ENCODE measurements around the gene COG5. TPM values are rescaled to one million over a fixed set of nuclear protein-coding genes. Genes with fewer than 3 reads are reported as not detected.
A peak's percentile ranks its signal among the peaks of the same experiment; 100 is the strongest.

The COG5 gene
- total and polyA plus RNA-seq, 2 of the 4 experiments (the other 2 are of a cell fraction) = 18.5 to 27.4 TPM

- H2BK15ac ChIP-seq (ENCODE audit: low read depth, low read length) = no peak overlapping the region
- no peaks in the 10 kb centered on the region for H3K9me1 ChIP-seq (ENCODE audit: insufficient read depth, low read length)
- ATAC-seq (ENCODE audit: low read depth) (peak; percentile 38), DNase-seq (peak; percentile 78)
- dilution Hi-C loops (cut with HindIII; ENCODE audit: low sequenced_read_pairs, unreplicated experiment) (no loop called here), in situ Hi-C loops (cut with MboI; ENCODE audit: low sequenced_read_pairs) (no loop called here), intact Hi-C loops (cut with micrococcal nuclease) (no loop called here)
- no CpG with 5 or more reads among the region's 2 CpGs for WGBS, 2 experiments (ENCODE audit: extremely low coverage in 2 of 2, insufficient read length in 1 of 2)
- H3K27me3 ChIP-seq (ENCODE audit: control insufficient read depth, insufficient read depth, low read length) = no peaks in the 10 kb centered on the region
- H4K20me1 ChIP-seq (ENCODE audit: insufficient read depth, low read length) = no peaks in the 10 kb centered on the region
- no peak overlapping the region for H4K5ac ChIP-seq (ENCODE audit: low read depth, low read length)
- peak overlapping the region; percentile 67; the same call in 1 of the 2 replicates for H3K18ac ChIP-seq (ENCODE audit: low read depth, low read length)
- peak overlapping the region; percentile 84; the same call in 1 of the 2 replicates for H3K4me2 ChIP-seq (ENCODE audit: low read depth, low read length)
- no peak overlapping the region for H2BK120ac ChIP-seq (ENCODE audit: low read depth, low read length)
- H3K4me3 ChIP-seq (ENCODE audit: insufficient read depth, low read depth, low read length) = no peak overlapping the region
- H3K27ac ChIP-seq (ENCODE audit: insufficient read depth, low read length) = no peak overlapping the region
- H3K14ac ChIP-seq (replicated peaks; ENCODE audit: low read depth, low read length) = peak overlapping the region; percentile 27; the same call in 1 of the 2 replicates
- peak overlapping the region; percentile 29; the same call in 1 of the 2 replicates for H3K23ac ChIP-seq (ENCODE audit: low read depth, low read length)
- no peak overlapping the region for H2AFZ ChIP-seq (replicated peaks; ENCODE audit: low read length, poor library complexity)
- H2AK9ac ChIP-seq (replicated peaks; ENCODE audit: low read depth, low read length, poor library complexity) = no peak overlapping the region
- H3K9ac ChIP-seq (ENCODE audit: low read depth, low read length) = no peak overlapping the region
- H3K36me3 ChIP-seq (ENCODE audit: control insufficient read depth, insufficient read depth, low read length) = no peaks in the 10 kb centered on the region
- H3K4ac ChIP-seq (ENCODE audit: low read depth, low read length) = no peak overlapping the region
- no peak overlapping the region for H4K8ac ChIP-seq (ENCODE audit: low read depth in 2 of 2, low read length in 2 of 2)
- peak; percentile 90 for TF ChIP-seq MAFK (IDR thresholded peaks at IDR 0.05; ENCODE audit: low read depth, low read length)
- no peak for TF ChIP-seq MXI1 (IDR thresholded peaks at IDR 0.05; ENCODE audit: borderline replicate concordance, low read depth, low read length)
- peak overlapping the region; percentile 54 for H2BK5ac ChIP-seq (ENCODE audit: low read depth, low read length, poor library complexity, severe bottlenecking)
- H3K9me3 ChIP-seq (ENCODE audit: control insufficient read depth, insufficient read depth, low read length) = no peaks in the 10 kb centered on the region
- ChIA-PET POLR2A (ENCODE audit: unreplicated experiment) (no interaction called here), CTCF (no interaction called here)
- no peak overlapping the region for H2AK5ac ChIP-seq (ENCODE audit: low read depth, low read length)
- H3K79me1 ChIP-seq (ENCODE audit: low read depth in 1 of 2, low read length in 2 of 2) = peaks cover 27 to 46% of the 10 kb centered on the region in 2 experiments
- no peak overlapping the region for H2BK20ac ChIP-seq (ENCODE audit: low read depth, low read length)
- H3K4me1 ChIP-seq (ENCODE audit: control insufficient read depth, insufficient read depth, low read length) = peaks cover 5% of the 10 kb centered on the region; the same call in 1 of the 2 replicates
- BruUV-seq (replicated peaks) = no TSS peak
- no peak overlapping the region for H4K91ac ChIP-seq (ENCODE audit: insufficient read depth, low read depth, low read length)
- H3K56ac ChIP-seq (ENCODE audit: extremely low read depth, insufficient read depth, low read length) = no peak overlapping the region
Observed at GRCh38 chr7:107559864-107560263, 3.9 kb downstream of the COG5 start.

All from IMR-90 (cell line).